ENCODE results near the gene INAFM2. TPM values are rescaled to one million over a fixed set of nuclear protein-coding genes. Genes with fewer than 3 reads are reported as not detected.
A peak's percentile ranks its signal among the peaks of the same experiment; 100 is the strongest.

The INAFM2 gene
- total and polyA plus RNA-seq, 2 experiments from 2014 or later, result 13.7 to 19.5 TPM

DNA sequence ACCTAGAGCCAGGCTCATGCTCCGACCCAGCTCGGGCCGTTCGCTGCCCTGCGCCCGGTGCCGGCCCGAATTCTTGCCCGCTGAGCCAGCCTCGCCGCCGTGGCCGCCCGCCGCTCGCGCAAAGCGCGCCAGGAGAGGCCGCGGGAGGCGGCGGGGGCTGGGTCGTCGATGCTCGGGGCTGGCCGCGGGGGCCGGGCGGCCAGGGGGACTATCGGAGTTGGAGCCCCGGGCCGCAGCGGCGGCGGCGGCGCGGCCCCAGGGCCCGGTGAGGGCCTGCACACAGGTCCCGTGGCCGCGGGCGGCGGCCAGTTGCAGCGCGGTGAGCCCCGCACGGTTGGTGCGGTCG lies 41.7 kb upstream of the INAFM2 start:
- Histone ChIP-seq H3K4me3 (no peak overlapping the region), H3K9me3 (ENCODE audit: low read depth) (no peaks in the 10 kb centered on the region), H3K4me1 (ENCODE audit: insufficient read depth) (peaks cover 36% of the 10 kb centered on the region), H3K36me3 (replicated peaks; ENCODE audit: insufficient read depth, low read depth) (no peaks in the 10 kb centered on the region), H3K27ac (no peak overlapping the region), H3K9me2 (replicated peaks; ENCODE audit: insufficient read depth) (no peaks in the 10 kb centered on the region), H3K27me3 (peaks cover 62% of the 10 kb centered on the region), H4K20me1 (ENCODE audit: insufficient read depth, poor library complexity, severe bottlenecking) (no peaks in the 10 kb centered on the region), H3K4me2 (peak overlapping the region; percentile 96), H3K79me2 (no peaks in the 10 kb centered on the region), H2AFZ (no peak overlapping the region)
- 5% methylated on average over 30 of the region's 51 CpGs for WGBS (ENCODE audit: low lambda C conversion rate, missing lambda C conversion rate)
- no peak for DNase-seq (ENCODE audit: low spot score)
- TF ChIP-seq EZH2 (IDR thresholded peaks at IDR 0.05; ENCODE audit: borderline replicate concordance) (no peak), EZH2phosphoT487 (IDR thresholded peaks at IDR 0.05; ENCODE audit: low read depth, severe bottlenecking, unreplicated experiment) (no peak)
- TF ChIP-seq, protein P1, sequence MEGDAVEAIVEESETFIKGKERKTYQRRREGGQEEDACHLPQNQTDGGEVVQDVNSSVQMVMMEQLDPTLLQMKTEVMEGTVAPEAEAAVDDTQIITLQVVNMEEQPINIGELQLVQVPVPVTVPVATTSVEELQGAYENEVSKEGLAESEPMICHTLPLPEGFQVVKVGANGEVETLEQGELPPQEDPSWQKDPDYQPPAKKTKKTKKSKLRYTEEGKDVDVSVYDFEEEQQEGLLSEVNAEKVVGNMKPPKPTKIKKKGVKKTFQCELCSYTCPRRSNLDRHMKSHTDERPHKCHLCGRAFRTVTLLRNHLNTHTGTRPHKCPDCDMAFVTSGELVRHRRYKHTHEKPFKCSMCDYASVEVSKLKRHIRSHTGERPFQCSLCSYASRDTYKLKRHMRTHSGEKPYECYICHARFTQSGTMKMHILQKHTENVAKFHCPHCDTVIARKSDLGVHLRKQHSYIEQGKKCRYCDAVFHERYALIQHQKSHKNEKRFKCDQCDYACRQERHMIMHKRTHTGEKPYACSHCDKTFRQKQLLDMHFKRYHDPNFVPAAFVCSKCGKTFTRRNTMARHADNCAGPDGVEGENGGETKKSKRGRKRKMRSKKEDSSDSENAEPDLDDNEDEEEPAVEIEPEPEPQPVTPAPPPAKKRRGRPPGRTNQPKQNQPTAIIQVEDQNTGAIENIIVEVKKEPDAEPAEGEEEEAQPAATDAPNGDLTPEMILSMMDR (IDR thresholded peaks at IDR 0.05; ENCODE audit: poor library complexity), result no peak

DNA sequence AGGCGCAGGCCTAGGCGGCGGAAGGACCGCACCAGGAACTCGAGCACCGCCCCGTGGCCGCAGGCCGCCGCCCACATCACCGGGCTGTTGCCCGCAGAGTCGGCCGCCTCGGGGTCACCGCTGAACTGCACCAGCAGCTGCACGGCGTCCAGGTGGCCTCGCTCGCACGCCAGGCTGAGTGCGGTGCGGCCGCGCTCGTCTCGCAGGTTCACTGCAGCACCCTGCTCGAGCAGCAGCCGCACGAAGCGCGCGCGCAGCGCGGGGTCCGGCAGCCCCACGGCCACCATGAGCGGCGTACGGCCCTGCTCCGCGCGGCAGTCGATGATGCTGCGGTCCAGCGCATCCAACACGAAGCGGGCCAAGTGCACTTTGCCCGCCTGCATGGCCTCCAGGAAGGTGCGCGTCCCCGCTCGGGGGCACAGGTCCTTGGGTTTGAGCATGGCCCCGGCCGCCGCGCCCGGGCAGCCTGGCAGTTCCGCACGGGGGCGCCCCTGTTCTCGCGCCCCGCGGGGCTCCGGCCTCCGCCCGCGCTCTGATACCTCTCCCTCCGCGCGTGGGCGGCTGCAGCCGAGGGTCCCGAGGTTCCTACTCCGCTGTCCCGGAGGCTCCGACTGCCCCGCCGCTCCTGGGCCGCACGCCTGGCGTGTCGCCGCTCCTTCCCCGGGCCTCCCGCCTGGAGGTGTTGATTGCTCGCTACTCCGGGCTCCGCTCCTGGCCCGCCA lies 41.2 kb upstream of the INAFM2 start:
- peak overlapping the region; percentile 96 for H3K4me2 ChIP-seq
- peaks cover 36% of the 10 kb centered on the region for H3K4me1 ChIP-seq (ENCODE audit: insufficient read depth)
- H3K36me3 ChIP-seq (replicated peaks; ENCODE audit: insufficient read depth, low read depth), result no peaks in the 10 kb centered on the region
- H3K79me2 ChIP-seq, result no peaks in the 10 kb centered on the region
- no peak overlapping the region for H3K27ac ChIP-seq
- DNase-seq (ENCODE audit: low spot score), result peak; percentile 54
- TF ChIP-seq EZH2phosphoT487 (IDR thresholded peaks at IDR 0.05; ENCODE audit: low read depth, severe bottlenecking, unreplicated experiment), result peak; percentile 51
- peak; percentile 53 for TF ChIP-seq EZH2 (IDR thresholded peaks at IDR 0.05; ENCODE audit: borderline replicate concordance)
- TF ChIP-seq, protein P1 (IDR thresholded peaks at IDR 0.05; ENCODE audit: poor library complexity), result peak; percentile 34
- no peaks in the 10 kb centered on the region for H3K9me2 ChIP-seq (replicated peaks; ENCODE audit: insufficient read depth)
- H4K20me1 ChIP-seq (ENCODE audit: insufficient read depth, poor library complexity, severe bottlenecking), result no peaks in the 10 kb centered on the region
- H3K4me3 ChIP-seq, result no peak overlapping the region
- H3K27me3 ChIP-seq, result peaks cover 62% of the 10 kb centered on the region
- no peaks in the 10 kb centered on the region for H3K9me3 ChIP-seq (ENCODE audit: low read depth)
- peak overlapping the region; percentile 78 for H2AFZ ChIP-seq
- 1% methylated on average over 78 of the region's 92 CpGs for WGBS (ENCODE audit: low lambda C conversion rate, missing lambda C conversion rate)

DNA sequence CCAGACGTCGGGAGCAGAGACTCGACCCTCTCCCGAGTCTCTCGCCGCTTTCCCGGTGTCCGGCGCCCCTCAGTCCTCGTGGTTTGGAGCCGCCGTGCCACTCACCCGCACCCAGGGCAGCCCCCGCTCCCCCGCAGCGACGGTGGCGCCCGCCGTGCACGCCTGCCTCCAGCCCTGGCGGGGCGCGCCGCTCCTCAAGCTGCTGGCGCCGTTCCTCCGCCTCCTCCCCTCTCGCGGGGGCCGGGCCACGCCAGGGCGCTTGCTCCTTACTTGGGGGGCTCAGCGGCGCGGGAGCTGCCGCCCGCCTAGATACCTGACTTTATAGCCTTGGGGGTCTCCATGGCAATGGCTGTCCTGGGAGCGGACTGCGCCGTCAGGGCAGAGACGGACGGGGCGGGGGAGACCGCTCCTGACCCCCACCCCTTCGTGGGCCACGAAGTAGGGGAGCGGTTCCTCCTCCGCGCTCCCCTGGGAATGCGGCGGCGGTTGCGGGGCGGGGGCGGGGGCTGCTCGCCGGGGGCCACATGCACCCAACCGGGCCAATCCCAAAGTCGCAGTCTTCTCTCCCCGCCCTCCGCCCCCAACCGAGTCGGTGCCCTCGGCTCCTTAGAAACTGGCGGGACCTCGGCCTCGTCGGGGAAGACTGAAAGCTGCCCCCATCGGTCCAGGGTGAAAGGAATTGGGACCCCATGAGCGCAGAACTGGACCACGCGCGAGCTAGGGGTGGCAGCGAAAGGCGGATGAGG lies 40.5 kb upstream of the INAFM2 start, which contains the start of gene ANKRD63:
Gene ANKRD63, minus strand, starts transcription at position 196 of the 746 bp plus-strand sequence. CDS start 478 bp downstream, outside the sequence.
- peak within 1 kb of the TSS; percentile 96 for H3K4me2 ChIP-seq
- no peaks in the 10 kb centered on the region for H3K9me3 ChIP-seq (ENCODE audit: low read depth)
- TF ChIP-seq EZH2 (IDR thresholded peaks at IDR 0.05; ENCODE audit: borderline replicate concordance) (peak; percentile 82), EZH2phosphoT487 (IDR thresholded peaks at IDR 0.05; ENCODE audit: low read depth, severe bottlenecking, unreplicated experiment) (no peak)
- TF ChIP-seq, protein P1 (IDR thresholded peaks at IDR 0.05; ENCODE audit: poor library complexity), result no peak
- no peaks in the 10 kb centered on the region for H3K36me3 ChIP-seq (replicated peaks; ENCODE audit: insufficient read depth, low read depth)
- H3K27ac ChIP-seq, result no peak within 1 kb of the TSS
- H3K27me3 ChIP-seq, result peaks cover 61% of the 10 kb centered on the region
- no peak within 1 kb of the TSS for H3K4me3 ChIP-seq
- no peaks in the 10 kb centered on the region for H3K9me2 ChIP-seq (replicated peaks; ENCODE audit: insufficient read depth)
- H2AFZ ChIP-seq, result peak within 1 kb of the TSS; percentile 78
- H3K4me1 ChIP-seq (ENCODE audit: insufficient read depth), result peaks cover 36% of the 10 kb centered on the region
- WGBS (ENCODE audit: low lambda C conversion rate, missing lambda C conversion rate), result 3% methylated on average over 55 of the region's 76 CpGs
- H4K20me1 ChIP-seq (ENCODE audit: insufficient read depth, poor library complexity, severe bottlenecking), result no peaks in the 10 kb centered on the region
- H3K79me2 ChIP-seq, result no peaks in the 10 kb centered on the region
- DNase-seq (ENCODE audit: low spot score), result no peak

All from hepatocyte (in vitro differentiated cells).